Tibial nerve (tissue), 4 donors: Measurements from ENCODE around the gene TNPO1. TPM values are rescaled to one million over a fixed set of nuclear protein-coding genes. Genes with fewer than 3 reads are reported as not detected.

Experiments
- DNase-seq, 2 donors: peaks; one replicate each; pipeline ENCODE4 v3.0.0-alpha.2; 2019; ENCODE audit warnings: low spot score in 2 of 2
- H3K27ac ChIP-seq, 4 donors: fragments of 200-600 bp; sonication (generic) in 3 of 4; one replicate each; pipeline ENCODE4 v1.5.1; 2017 to 2019; ENCODE audit warnings: mild to moderate bottlenecking in 1 of 4
- H3K27me3 ChIP-seq, 2 donors: fragments of 200-600 bp; sonication (generic) in 1 of 2; one replicate each; pipeline versions ENCODE4 v1.5.1 to v1.6.0; 2017 to 2019
- H3K36me3 ChIP-seq, 3 donors: fragments of 200-600 bp; sonication (generic); one replicate each; pipeline ENCODE4 v1.5.1; 2018 to 2019
- H3K4me1 ChIP-seq, 4 donors: fragments of 200-600 bp; sonication (generic) in 3 of 4; one replicate each; pipeline ENCODE4 v1.5.1; 2017 to 2019
- H3K4me3 ChIP-seq, 4 donors: fragments of 200-600 bp; sonication (generic) in 3 of 4; one replicate each; pipeline ENCODE4 v1.5.1; 2017 to 2019; ENCODE audit warnings: mild to moderate bottlenecking in 1 of 4, moderate library complexity in 1 of 4
- H3K9me3 ChIP-seq, 4 donors: fragments of 200-600 bp; sonication (generic) in 3 of 4; one replicate each; pipeline ENCODE4 v1.5.1; 2017 to 2019
- CTCF ChIP-seq, 5 experiments: fragments of 200-600 bp in 3 of 5; fragments of 450-650 bp in 2 of 5; sonication (generic) in 3 of 5; IDR thresholded peaks; one replicate each; pipeline ENCODE4 v1.5.1; 2016 to 2019; ENCODE audit warnings: antibody characterized with exemption in 5 of 5, mild to moderate bottlenecking in 3 of 5, moderate library complexity in 2 of 5
- EP300 ChIP-seq, 2 donors: sonication (generic); formaldehyde crosslinking; IDR thresholded peaks; one replicate each; pipeline ENCODE4 v1.6.1; 2017; ENCODE audit warnings: antibody characterized with exemption in 2 of 2, mild to moderate bottlenecking in 1 of 2
- POLR2A ChIP-seq, 2 donors: fragments of 450-650 bp; IDR thresholded peaks; one replicate each; pipeline ENCODE4 v1.6.1; 2017; ENCODE audit warnings: antibody characterized with exemption in 2 of 2, mild to moderate bottlenecking in 2 of 2, moderate library complexity in 2 of 2
- WGBS, 2 donors: methylation state at CpG; one replicate each; pipeline ENCODE4 v1.1.5; 2018; 5-methylcytosine and 5-hydroxymethylcytosine counted together
- total RNA-seq, 4 donors: library from RNA; depleted of rRNA; stranded (reverse); fragments of >200 nt; gene quantifications; one replicate each; pipeline ENCODE4 v1.1.0, GENCODE V29; 2016

TNPO1 gene
- total RNA-seq, 4 donors from 2014 or later = 58.2 to 106 (median 81.4) TPM

GRCh38 chr5:72848474-72849428 is 32.3 kb downstream of the TNPO1 start:
- H3K36me3 ChIP-seq = no peaks in the 10 kb centered on the region
- H3K27me3 ChIP-seq = no peaks in the 10 kb centered on the region
- H3K4me1 ChIP-seq = peaks cover 0 to 86% (median 39%) of the 10 kb centered on the region in 4 donors
- WGBS, 2 donors = 0% methylated on average over 16 to 55 of the region's 81 CpGs
- peak overlapping the region; percentile 81 to 89 (median 86) for H3K27ac ChIP-seq
- no peaks in the 10 kb centered on the region for H3K9me3 ChIP-seq
- TF ChIP-seq POLR2A (IDR thresholded peaks at IDR 0.05) = no peak
- TF ChIP-seq EP300 (IDR thresholded peaks at IDR 0.05) = no peak
- TF ChIP-seq CTCF (IDR thresholded peaks at IDR 0.05) = peak in 1 of 5 experiments; percentile 11
- H3K4me3 ChIP-seq = peak overlapping the region; percentile 63 to 80 (median 69)
- peak in 1 of 2 donors; percentile 32 for DNase-seq

- H3K27ac ChIP-seq = peak overlapping the region in 3 of 4 donors; percentile 59 to 85 (median 76)
- no peaks in the 10 kb centered on the region for H3K9me3 ChIP-seq
- no peak for TF ChIP-seq EP300 (IDR thresholded peaks at IDR 0.05)
- no peak for TF ChIP-seq POLR2A (IDR thresholded peaks at IDR 0.05)
- TF ChIP-seq CTCF (IDR thresholded peaks at IDR 0.05) = no peak
- 16 to 19% methylated on average over 4 of the region's 4 CpGs for WGBS, 2 donors
- no peaks in the 10 kb centered on the region for H3K27me3 ChIP-seq
- peaks cover 0 to 86% (median 42%) of the 10 kb centered on the region in 4 donors for H3K4me1 ChIP-seq
- H3K4me3 ChIP-seq = peak overlapping the region in 3 of 4 donors; percentile 52 to 63 (median 62)
- no peak for DNase-seq
- no peaks in the 10 kb centered on the region for H3K36me3 ChIP-seq
These were observed 33.1 kb downstream of the TNPO1 start for GRCh38 chr5:72849546-72849945.

GRCh38 chr5:72850113-72850512 is 33.7 kb downstream of the TNPO1 start:
- TF ChIP-seq CTCF (IDR thresholded peaks at IDR 0.05) (no peak), EP300 (IDR thresholded peaks at IDR 0.05) (no peak), POLR2A (IDR thresholded peaks at IDR 0.05) (no peak)
- Histone ChIP-seq H3K4me3 (peak overlapping the region in 1 of 4 donors; percentile 63), H3K36me3 (no peaks in the 10 kb centered on the region), H3K4me1 (peaks cover 0 to 84% (median 42%) of the 10 kb centered on the region in 4 donors), H3K9me3 (no peaks in the 10 kb centered on the region), H3K27me3 (no peaks in the 10 kb centered on the region), H3K27ac (peak overlapping the region in 1 of 4 donors; percentile 85)
- DNase-seq = no peak
- 63 to 66% methylated on average over 2 of the region's 2 CpGs for WGBS, 2 donors

- Histone ChIP-seq H3K27me3 (no peaks in the 10 kb centered on the region), H3K4me3 (no peak overlapping the region), H3K27ac (no peak overlapping the region), H3K9me3 (no peaks in the 10 kb centered on the region), H3K4me1 (peaks cover 0 to 76% (median 36%) of the 10 kb centered on the region in 4 donors), H3K36me3 (peaks cover 0 to 17% (median 0%) of the 10 kb centered on the region in 3 donors)
- no peak for DNase-seq
- 85 to 88% methylated on average over 4 of the region's 4 CpGs for WGBS, 2 donors
- TF ChIP-seq EP300 (IDR thresholded peaks at IDR 0.05) (no peak), POLR2A (IDR thresholded peaks at IDR 0.05) (no peak), CTCF (IDR thresholded peaks at IDR 0.05) (no peak)
These were observed 35.9 kb downstream of the TNPO1 start for GRCh38 chr5:72852356-72852755.

- no peaks in the 10 kb centered on the region for H3K9me3 ChIP-seq
- 73 to 77% methylated on average over 3 of the region's 3 CpGs for WGBS, 2 donors
- no peak for DNase-seq
- peaks cover 0 to 21% (median 0%) of the 10 kb centered on the region in 3 donors for H3K36me3 ChIP-seq
- no peak overlapping the region for H3K4me3 ChIP-seq
- H3K27me3 ChIP-seq = no peaks in the 10 kb centered on the region
- peaks cover 0 to 80% (median 31%) of the 10 kb centered on the region in 4 donors for H3K4me1 ChIP-seq
- TF ChIP-seq EP300 (IDR thresholded peaks at IDR 0.05) (no peak), POLR2A (IDR thresholded peaks at IDR 0.05) (no peak), CTCF (IDR thresholded peaks at IDR 0.05) (no peak)
- no peak overlapping the region for H3K27ac ChIP-seq
These were observed 38.0 kb downstream of the TNPO1 start for GRCh38 chr5:72854419-72854818.
